HepG2 (cell line): ENCODE measurements around the gene SRSF7. TPM values are rescaled to one million over a fixed set of nuclear protein-coding genes. Genes with fewer than 3 reads are reported as not detected.

Experiments
- ASH2L ChIP-seq: fragments of 300-600, 200-600 bp; sonication (generic); IDR thresholded peaks from 2 replicates; pipeline ENCODE4 v1.7.0; 2017; ENCODE audit warnings: low read depth, mild to moderate bottlenecking, moderate library complexity, mixed read lengths, low read length; ENCODE audit not compliant: insufficient read length
- CHD2 ChIP-seq: IDR thresholded peaks from 2 replicates; pipeline ENCODE4 v1.6.1; 2011; ENCODE audit warnings: low read depth, low read length, improper control_type of control experiment
- FOXK1 ChIP-seq: sonication (generic); formaldehyde crosslinking; IDR thresholded peaks from 2 replicates; pipeline ENCODE4 v1.4.0; 2020; ENCODE audit warnings: low read depth, missing genetic modification reagents, borderline replicate concordance
- HMGXB4 ChIP-seq, 2 experiments: sonication (generic) in 1 of 2; formaldehyde crosslinking in 1 of 2; IDR thresholded peaks; 2 replicates each; pipeline versions ENCODE4 v1.4.0 to v1.6.1; 2018 to 2020; ENCODE audit warnings: missing genetic modification reagents in 2 of 2, borderline replicate concordance in 1 of 2, low read depth in 1 of 2, mild to moderate bottlenecking in 1 of 2, missing biosample characterization in 1 of 2
- MTA3 ChIP-seq: sonication (generic); formaldehyde crosslinking; IDR thresholded peaks from 2 replicates; pipeline ENCODE4 v1.4.0; 2020; ENCODE audit warnings: missing genetic modification reagents
- MXI1 ChIP-seq: IDR thresholded peaks from 3 replicates; pipeline ENCODE4 v1.6.1; 2012; ENCODE audit warnings: low read depth, low read length, inconsistent platforms, borderline replicate concordance
- SIN3A ChIP-seq: IDR thresholded peaks from 2 replicates; pipeline ENCODE4 v1.6.1; 2011; ENCODE audit warnings: low read depth, mild to moderate bottlenecking, control low read depth, low read length, borderline replicate concordance
- SRY ChIP-seq: sonication (generic); formaldehyde crosslinking; IDR thresholded peaks from 2 replicates; pipeline ENCODE4 v1.8.0; 2022; ENCODE audit warnings: mild to moderate bottlenecking, missing genetic modification reagents
- TFDP1 ChIP-seq: IDR thresholded peaks from 2 replicates; pipeline ENCODE4 v1.6.1; 2016; ENCODE audit warnings: missing compliant biosample characterization, missing genetic modification reagents, borderline replicate concordance
- YY1 ChIP-seq: IDR thresholded peaks from 2 replicates; pipeline ENCODE4 v1.6.1; 2011; ENCODE audit warnings: low read length, low read depth, moderate library complexity, mild to moderate bottlenecking; ENCODE audit not compliant: insufficient read depth, insufficient replicate concordance
- ZKSCAN1 ChIP-seq: fragments of 150-350 bp; IDR thresholded peaks from 2 replicates; pipeline ENCODE4 v1.6.1; 2014; ENCODE audit warnings: low read length
- ZNF292 ChIP-seq: sonication (generic); formaldehyde crosslinking; IDR thresholded peaks from 2 replicates; pipeline ENCODE4 v1.8.1; 2022; ENCODE audit warnings: mild to moderate bottlenecking, low read depth, missing genetic modification reagents, borderline replicate concordance
- ZNF329 ChIP-seq: sonication (generic); formaldehyde crosslinking; IDR thresholded peaks from 2 replicates; pipeline ENCODE4 v1.9.0; 2021; ENCODE audit warnings: low read depth, mild to moderate bottlenecking, missing genetic modification reagents
- ZNF652 ChIP-seq: IDR thresholded peaks from 2 replicates; pipeline ENCODE4 v1.6.1; 2016; ENCODE audit warnings: low read depth, borderline replicate concordance
- ZNF709 ChIP-seq: sonication (generic); formaldehyde crosslinking; IDR thresholded peaks from 2 replicates; pipeline ENCODE4 v1.5.0; 2020; ENCODE audit warnings: mild to moderate bottlenecking, missing genetic modification reagents
- ZNF772 ChIP-seq: sonication (generic); formaldehyde crosslinking; IDR thresholded peaks from 2 replicates; pipeline ENCODE4 v1.5.0; 2020; ENCODE audit warnings: mild to moderate bottlenecking, missing genetic modification reagents
- ZSCAN22 ChIP-seq: sonication (generic); formaldehyde crosslinking; IDR thresholded peaks from 2 replicates; pipeline ENCODE4 v1.4.0; 2020; ENCODE audit warnings: mild to moderate bottlenecking, missing genetic modification reagents
- polyA plus RNA-seq, 8 experiments: library from polyadenylated mRNA; depleted of rRNA in 3 of 8; stranded (reverse) in 7 of 8; unstranded in 1 of 8; fragments of >200 nt; fragmentation: Illumina TruSeq in 4 of 8; extraction: Trizol in 4 of 8; gene quantifications; 2 replicates each; pipeline versions ENCODE4 v1.2.1 to v1.2.3, GENCODE V29; 2011 to 2016; ENCODE audit warnings: low read depth in 4 of 8, missing spikeins in 1 of 8, mixed read lengths in 1 of 8; ENCODE audit not compliant: insufficient read depth in 1 of 8
- total RNA-seq, 5 experiments: library from RNA; depleted of rRNA; stranded (reverse); fragments of >200 nt; fragmentation: Illumina TruSeq; extraction: Trizol; gene quantifications; 2 replicates each; pipeline ENCODE4 v1.2.3, GENCODE V29; 2016; ENCODE audit warnings: low read depth in 1 of 5
- TF ChIP-seq, protein P1 (sequence below): sonication (generic); formaldehyde crosslinking; IDR thresholded peaks from 2 replicates; pipeline ENCODE4 v1.4.0; 2020; ENCODE audit warnings: missing genetic modification reagents, mild to moderate bottlenecking, borderline replicate concordance
- TF ChIP-seq, protein P2 (sequence below): sonication (generic); formaldehyde crosslinking; IDR thresholded peaks from 2 replicates; pipeline ENCODE4 v1.5.0; 2020; ENCODE audit warnings: missing genetic modification reagents
- TF ChIP-seq, protein P3 (sequence below): sonication (generic); formaldehyde crosslinking; IDR thresholded peaks from 2 replicates; pipeline ENCODE4 v1.5.0; 2020; ENCODE audit warnings: missing genetic modification reagents, mild to moderate bottlenecking, borderline replicate concordance
- TF ChIP-seq, protein P4 (sequence below): sonication (generic); formaldehyde crosslinking; IDR thresholded peaks from 2 replicates; pipeline ENCODE4 v1.5.0; 2020; ENCODE audit warnings: missing genetic modification reagents, mild to moderate bottlenecking, borderline replicate concordance

The SRSF7 gene
- total and polyA plus RNA-seq, 2 of the 13 experiments (the other 11 are each of a cell fraction or from before 2014, with no cell fraction given), result 172 to 275 TPM

DNA sequence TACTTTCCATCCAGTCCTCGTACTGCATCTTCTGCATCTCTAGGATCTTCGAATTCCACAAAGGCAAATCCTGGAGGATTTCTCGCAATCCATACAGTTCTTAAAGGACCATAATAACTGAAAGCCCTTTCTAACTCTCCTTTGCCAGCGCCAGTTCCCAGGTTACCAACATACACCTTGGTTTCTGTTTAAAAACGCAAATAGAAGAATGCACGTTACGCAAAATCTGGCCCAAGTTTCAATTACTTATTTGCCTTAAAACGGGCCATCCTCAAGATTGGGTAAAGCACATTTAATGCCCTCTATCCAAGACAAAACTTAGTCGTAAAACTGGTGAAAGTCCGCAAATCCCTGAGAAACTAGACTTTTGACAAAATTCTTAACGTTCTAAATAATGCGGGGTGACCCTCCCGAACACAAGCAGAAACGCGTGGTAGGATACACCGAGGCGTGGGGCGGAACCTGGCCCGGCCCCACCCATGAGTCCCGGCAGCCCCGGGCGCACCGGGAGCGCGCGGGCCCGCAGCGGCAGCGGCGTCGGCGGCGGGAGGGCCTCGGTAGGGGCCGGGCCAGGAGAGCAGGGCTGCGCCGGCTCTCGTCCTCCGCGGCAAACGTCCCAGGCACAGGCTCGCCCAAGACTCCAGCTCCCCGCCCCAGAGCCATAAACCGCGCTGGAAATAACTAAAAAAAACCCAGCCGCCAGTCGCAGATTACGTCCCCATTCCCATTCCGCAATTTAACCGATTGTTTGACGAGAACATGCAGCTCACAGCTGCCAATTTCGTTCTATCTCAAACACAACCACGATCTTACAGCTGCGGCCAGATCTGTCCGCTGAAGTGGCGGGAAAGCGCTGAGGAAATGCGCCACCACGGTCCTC, 910 bp downstream of the SRSF7 start (continued):
- TF ChIP-seq, protein P1, sequence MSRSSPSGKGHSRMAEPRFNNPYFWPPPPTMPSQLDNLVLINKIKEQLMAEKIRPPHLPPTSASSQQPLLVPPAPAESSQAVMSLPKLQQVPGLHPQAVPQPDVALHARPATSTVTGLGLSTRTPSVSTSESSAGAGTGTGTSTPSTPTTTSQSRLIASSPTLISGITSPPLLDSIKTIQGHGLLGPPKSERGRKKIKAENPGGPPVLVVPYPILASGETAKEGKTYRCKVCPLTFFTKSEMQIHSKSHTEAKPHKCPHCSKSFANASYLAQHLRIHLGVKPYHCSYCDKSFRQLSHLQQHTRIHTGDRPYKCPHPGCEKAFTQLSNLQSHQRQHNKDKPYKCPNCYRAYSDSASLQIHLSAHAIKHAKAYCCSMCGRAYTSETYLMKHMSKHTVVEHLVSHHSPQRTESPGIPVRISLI, result peak; percentile 73; the same call in 1 of the 2 replicates
- TF ChIP-seq ZNF329 (CRISPR knock-in tag), result 0 out of 2 replicates have a peak, but pooled peaks have one; percentile 1
- TF ChIP-seq TFDP1 (CRISPR knock-in tag), result peak; percentile 54; the same call in 1 of the 2 replicates
- TF ChIP-seq ZNF709, result peak; percentile 17; the same call in 1 of the 2 replicates
- no peak for TF ChIP-seq ZNF292
- TF ChIP-seq ZSCAN22 (CRISPR knock-in tag), result no peak
- TF ChIP-seq FOXK1 (CRISPR knock-in tag), result no peak
- TF ChIP-seq HMGXB4 (CRISPR knock-in tag; IDR thresholded peaks at IDR 0.05; ENCODE audit: borderline replicate concordance in 1 of 2, low read depth in 1 of 2), result no peak
- TF ChIP-seq MTA3 (CRISPR knock-in tag), result no peak
- TF ChIP-seq, protein P2, sequence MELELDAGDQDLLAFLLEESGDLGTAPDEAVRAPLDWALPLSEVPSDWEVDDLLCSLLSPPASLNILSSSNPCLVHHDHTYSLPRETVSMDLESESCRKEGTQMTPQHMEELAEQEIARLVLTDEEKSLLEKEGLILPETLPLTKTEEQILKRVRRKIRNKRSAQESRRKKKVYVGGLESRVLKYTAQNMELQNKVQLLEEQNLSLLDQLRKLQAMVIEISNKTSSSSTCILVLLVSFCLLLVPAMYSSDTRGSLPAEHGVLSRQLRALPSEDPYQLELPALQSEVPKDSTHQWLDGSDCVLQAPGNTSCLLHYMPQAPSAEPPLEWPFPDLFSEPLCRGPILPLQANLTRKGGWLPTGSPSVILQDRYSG (CRISPR knock-in tag), result peak; percentile 64; the same call in 1 of the 2 replicates
- no peak for TF ChIP-seq SIN3A
- TF ChIP-seq YY1, result no peak
- TF ChIP-seq, protein P3, sequence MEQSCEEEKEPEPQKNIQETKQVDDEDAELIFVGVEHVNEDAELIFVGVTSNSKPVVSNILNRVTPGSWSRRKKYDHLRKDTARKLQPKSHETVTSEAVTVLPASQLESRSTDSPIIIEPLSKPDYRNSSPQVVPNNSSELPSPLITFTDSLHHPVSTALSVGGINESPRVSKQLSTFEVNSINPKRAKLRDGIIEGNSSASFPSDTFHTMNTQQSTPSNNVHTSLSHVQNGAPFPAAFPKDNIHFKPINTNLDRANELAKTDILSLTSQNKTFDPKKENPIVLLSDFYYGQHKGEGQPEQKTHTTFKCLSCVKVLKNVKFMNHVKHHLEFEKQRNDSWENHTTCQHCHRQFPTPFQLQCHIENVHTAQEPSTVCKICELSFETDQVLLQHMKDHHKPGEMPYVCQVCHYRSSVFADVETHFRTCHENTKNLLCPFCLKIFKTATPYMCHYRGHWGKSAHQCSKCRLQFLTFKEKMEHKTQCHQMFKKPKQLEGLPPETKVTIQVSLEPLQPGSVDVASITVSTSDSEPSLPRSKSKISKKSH, result no peak
- TF ChIP-seq SRY (CRISPR knock-in tag), result no peak
- no peak for TF ChIP-seq MXI1
- TF ChIP-seq ZNF652 (CRISPR knock-in tag), result no peak
- TF ChIP-seq ZKSCAN1, result no peak
- TF ChIP-seq ASH2L, result peak; percentile 17
- no peak for TF ChIP-seq ZNF772 (CRISPR knock-in tag)
- TF ChIP-seq CHD2, result no peak
- TF ChIP-seq, protein P4, sequence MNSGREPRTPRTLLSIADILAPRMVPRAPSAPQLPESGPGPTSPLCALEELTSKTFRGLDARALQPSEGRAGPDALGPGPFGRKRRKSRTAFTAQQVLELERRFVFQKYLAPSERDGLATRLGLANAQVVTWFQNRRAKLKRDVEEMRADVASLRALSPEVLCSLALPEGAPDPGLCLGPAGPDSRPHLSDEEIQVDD, result 0 out of 2 replicates have a peak, but pooled peaks have one; percentile 7
